NT2/D1 (cell line): ENCODE results near the gene CT45A9.
"Not testable (repeated sequence)": the region's sequence is repeated elsewhere in the genome, so short reads cannot be mapped to it uniquely, and the experiment has no call there.

Source experiments
- SUZ12 ChIP-seq: IDR thresholded peaks from 2 replicates; pipeline ENCODE4 v1.6.1; 2011; ENCODE audit not compliant: insufficient read length, insufficient read depth; ENCODE audit errors: extremely low read depth
- YY1 ChIP-seq: IDR thresholded peaks from 2 replicates; pipeline ENCODE4 v1.6.1; 2011; ENCODE audit not compliant: insufficient read length, insufficient read depth

DNA sequence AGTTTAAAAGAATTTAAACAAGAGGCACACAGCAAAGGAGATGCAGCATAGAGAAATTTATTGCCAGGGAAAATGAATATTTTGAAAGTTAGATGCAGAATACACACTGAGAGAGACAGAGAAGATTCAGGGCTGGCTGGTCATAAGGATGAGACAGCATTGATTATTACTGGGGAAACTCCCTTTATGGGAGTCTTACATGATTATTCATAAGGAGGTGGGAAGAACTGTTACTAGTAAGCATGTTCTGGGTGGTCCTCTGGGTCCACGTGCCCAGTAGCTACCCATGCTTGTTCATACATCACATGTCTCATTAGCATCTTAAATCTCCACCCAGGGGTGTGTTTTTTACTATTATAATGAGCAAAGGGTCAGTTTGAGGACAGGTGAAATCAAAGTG is 48.9 kb upstream of the CT45A9 start:
- not testable (repeated sequence) for TF ChIP-seq SUZ12, YY1
